Measurements from ENCODE around the gene GNMT.
A peak's percentile ranks its signal among the peaks of the same experiment; 100 is the strongest.

GNMT gene

DNA sequence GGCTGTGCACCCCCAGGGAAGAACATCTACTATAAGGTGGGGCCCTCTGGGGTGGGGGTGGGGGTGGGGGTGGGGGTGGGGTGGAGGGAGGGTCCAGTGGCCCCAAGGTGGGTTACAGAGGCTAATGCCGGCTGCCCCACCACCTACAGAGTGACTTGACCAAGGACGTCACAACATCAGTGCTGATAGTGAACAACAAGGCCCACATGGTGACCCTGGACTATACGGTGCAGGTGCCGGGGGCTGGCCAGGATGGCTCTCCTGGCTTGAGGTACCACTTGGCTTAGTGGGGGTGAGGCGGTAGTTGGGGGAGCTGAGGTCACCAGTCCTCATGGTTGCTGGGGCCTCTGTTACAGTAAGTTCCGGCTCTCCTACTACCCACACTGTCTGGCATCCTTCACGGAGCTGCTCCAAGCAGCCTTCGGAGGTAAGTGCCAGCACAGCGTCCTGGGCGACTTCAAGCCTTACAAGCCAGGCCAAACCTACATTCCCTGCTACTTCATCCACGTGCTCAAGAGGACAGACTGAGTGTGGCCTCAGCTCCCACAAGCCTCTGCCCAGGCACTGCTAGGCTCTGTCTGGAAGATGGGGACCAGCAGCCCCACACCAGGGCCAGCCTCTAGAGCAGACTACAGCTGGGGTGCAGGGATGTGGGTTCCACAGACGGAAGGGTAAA lies 2.8 kb downstream of the GNMT start:
- H3K4me1 ChIP-seq (ENCODE audit: low read length), result no peaks in the 10 kb centered on the region
- no peak overlapping the region for H3K27ac ChIP-seq (ENCODE audit: low read length)
- TF ChIP-seq EZH2phosphoT487 (IDR thresholded peaks at IDR 0.05; ENCODE audit: low read depth), result no peak
- TF ChIP-seq, protein P1, sequence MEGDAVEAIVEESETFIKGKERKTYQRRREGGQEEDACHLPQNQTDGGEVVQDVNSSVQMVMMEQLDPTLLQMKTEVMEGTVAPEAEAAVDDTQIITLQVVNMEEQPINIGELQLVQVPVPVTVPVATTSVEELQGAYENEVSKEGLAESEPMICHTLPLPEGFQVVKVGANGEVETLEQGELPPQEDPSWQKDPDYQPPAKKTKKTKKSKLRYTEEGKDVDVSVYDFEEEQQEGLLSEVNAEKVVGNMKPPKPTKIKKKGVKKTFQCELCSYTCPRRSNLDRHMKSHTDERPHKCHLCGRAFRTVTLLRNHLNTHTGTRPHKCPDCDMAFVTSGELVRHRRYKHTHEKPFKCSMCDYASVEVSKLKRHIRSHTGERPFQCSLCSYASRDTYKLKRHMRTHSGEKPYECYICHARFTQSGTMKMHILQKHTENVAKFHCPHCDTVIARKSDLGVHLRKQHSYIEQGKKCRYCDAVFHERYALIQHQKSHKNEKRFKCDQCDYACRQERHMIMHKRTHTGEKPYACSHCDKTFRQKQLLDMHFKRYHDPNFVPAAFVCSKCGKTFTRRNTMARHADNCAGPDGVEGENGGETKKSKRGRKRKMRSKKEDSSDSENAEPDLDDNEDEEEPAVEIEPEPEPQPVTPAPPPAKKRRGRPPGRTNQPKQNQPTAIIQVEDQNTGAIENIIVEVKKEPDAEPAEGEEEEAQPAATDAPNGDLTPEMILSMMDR (IDR thresholded peaks at IDR 0.05; ENCODE audit: low read depth, low read length), result no peak
- no peaks in the 10 kb centered on the region for H3K79me2 ChIP-seq (ENCODE audit: low read length)
- H3K4me3 ChIP-seq (ENCODE audit: low read length), result no peak overlapping the region
- H3K4me2 ChIP-seq (ENCODE audit: low read length), result no peak overlapping the region
- no peaks in the 10 kb centered on the region for H3K36me3 ChIP-seq (replicated peaks; ENCODE audit: low read depth, low read length)
- H2AFZ ChIP-seq (ENCODE audit: low read depth, low read length), result no peak overlapping the region
- H4K20me1 ChIP-seq (ENCODE audit: insufficient read depth, low read length), result no peaks in the 10 kb centered on the region
- no peaks in the 10 kb centered on the region for H3K9me3 ChIP-seq (ENCODE audit: insufficient read depth, low read length)
- no peak overlapping the region for H3K9ac ChIP-seq (ENCODE audit: low read length)
- no peaks in the 10 kb centered on the region for H3K27me3 ChIP-seq (ENCODE audit: low read depth, low read length)

DNA sequence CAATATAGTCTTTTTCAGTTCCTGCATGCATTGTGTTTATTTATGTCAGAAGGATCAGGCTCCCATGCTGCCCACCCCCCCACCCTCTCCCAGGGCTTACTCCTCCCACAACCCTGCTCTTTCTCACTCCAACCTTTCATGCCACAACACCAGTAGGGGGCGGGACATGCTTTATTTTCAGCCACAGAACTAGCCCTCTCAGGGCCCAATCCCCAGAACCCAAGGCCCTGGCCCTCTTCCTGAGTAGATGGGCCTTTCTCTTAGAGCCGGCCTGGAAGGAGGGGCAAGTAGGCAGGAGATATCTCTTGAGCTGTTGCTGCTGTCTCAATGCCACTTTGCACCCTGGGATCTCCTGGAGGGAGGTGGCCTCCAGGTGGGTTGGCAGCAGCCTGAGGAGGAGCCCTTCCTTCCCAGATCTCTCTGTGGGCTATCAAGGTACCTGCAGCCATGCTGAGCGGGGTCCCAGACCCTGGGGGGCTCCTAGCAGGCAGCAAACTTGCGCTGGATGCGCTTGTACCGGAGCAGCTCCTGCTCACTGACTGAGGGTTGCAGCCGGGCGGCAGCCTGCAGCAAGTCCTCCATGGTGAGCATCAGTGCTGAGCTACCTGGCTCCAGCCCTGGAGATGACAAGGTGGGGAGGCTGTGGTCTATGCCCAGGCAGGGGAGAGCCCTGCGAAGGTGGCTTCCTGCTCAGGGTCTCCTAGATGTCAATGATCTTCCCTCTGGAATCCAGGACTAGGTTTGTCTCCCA lies 3.5 kb downstream of the GNMT start:
- TF ChIP-seq EZH2phosphoT487 (IDR thresholded peaks at IDR 0.05; ENCODE audit: low read depth), result no peak
- TF ChIP-seq, protein P1 (IDR thresholded peaks at IDR 0.05; ENCODE audit: low read depth, low read length), result peak; percentile 53
- no peaks in the 10 kb centered on the region for H3K9me3 ChIP-seq (ENCODE audit: insufficient read depth, low read length)
- no peak overlapping the region for H3K9ac ChIP-seq (ENCODE audit: low read length)
- no peak overlapping the region for H3K4me2 ChIP-seq (ENCODE audit: low read length)
- no peaks in the 10 kb centered on the region for H4K20me1 ChIP-seq (ENCODE audit: insufficient read depth, low read length)
- no peak overlapping the region for H3K4me3 ChIP-seq (ENCODE audit: low read length)
- no peaks in the 10 kb centered on the region for H3K79me2 ChIP-seq (ENCODE audit: low read length)
- H3K27me3 ChIP-seq (ENCODE audit: low read depth, low read length), result no peaks in the 10 kb centered on the region
- H2AFZ ChIP-seq (ENCODE audit: low read depth, low read length), result no peak overlapping the region
- no peaks in the 10 kb centered on the region for H3K36me3 ChIP-seq (replicated peaks; ENCODE audit: low read depth, low read length)
- H3K27ac ChIP-seq (ENCODE audit: low read length), result no peak overlapping the region
- no peaks in the 10 kb centered on the region for H3K4me1 ChIP-seq (ENCODE audit: low read length)

DNA sequence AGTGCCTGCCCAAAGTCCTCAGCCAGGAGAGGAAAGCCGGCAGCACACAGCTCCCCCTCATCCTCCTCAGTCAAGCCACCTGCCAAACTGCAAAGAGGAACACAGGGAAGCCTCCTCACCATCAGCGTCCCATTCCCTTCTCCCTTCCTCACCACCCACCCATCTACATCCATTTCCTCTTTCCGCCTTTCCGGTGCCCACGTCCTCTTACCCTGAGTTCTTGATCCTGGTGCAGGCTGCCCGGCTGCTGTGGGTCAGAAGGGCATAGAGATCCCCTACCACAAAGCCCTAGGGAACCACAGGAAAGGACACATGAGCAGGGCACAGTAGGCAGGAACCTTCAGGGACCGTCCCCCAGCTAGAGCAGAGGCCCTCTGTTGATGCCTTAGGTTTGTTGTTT lies 6.0 kb downstream of the GNMT start:
- Histone ChIP-seq H3K4me1 (ENCODE audit: low read length) (no peaks in the 10 kb centered on the region), H2AFZ (ENCODE audit: low read depth, low read length) (no peak overlapping the region), H3K4me2 (ENCODE audit: low read length) (no peak overlapping the region), H3K4me3 (ENCODE audit: low read length) (no peak overlapping the region), H4K20me1 (ENCODE audit: insufficient read depth, low read length) (no peaks in the 10 kb centered on the region), H3K27ac (ENCODE audit: low read length) (no peak overlapping the region), H3K9me3 (ENCODE audit: insufficient read depth, low read length) (no peaks in the 10 kb centered on the region), H3K79me2 (ENCODE audit: low read length) (no peaks in the 10 kb centered on the region), H3K27me3 (ENCODE audit: low read depth, low read length) (no peaks in the 10 kb centered on the region), H3K36me3 (replicated peaks; ENCODE audit: low read depth, low read length) (no peaks in the 10 kb centered on the region), H3K9ac (ENCODE audit: low read length) (no peak overlapping the region)
- TF ChIP-seq, protein P1 (IDR thresholded peaks at IDR 0.05; ENCODE audit: low read depth, low read length), result no peak
- no peak for TF ChIP-seq EZH2phosphoT487 (IDR thresholded peaks at IDR 0.05; ENCODE audit: low read depth)

DNA sequence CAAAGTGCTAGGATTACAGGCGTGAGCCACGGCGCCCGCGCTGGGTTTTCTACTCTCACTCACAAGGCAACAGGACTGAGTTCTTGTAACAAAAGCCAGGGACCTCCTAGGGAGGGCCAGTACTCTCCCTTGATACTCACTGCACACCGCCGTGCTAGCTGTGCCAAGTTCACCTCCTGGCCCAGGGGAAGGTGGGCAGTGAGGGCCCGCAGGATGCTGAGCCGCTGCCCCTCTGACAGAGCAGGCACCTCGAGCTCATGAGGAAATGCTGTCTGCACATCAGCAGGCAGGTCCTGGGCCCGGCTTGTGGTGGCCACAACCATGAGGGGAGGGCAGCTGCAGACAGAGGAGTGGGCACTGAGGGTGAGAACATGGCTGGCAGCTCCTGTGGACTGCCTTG lies 6.7 kb downstream of the GNMT start:
- no peaks in the 10 kb centered on the region for H3K79me2 ChIP-seq (ENCODE audit: low read length)
- H3K9me3 ChIP-seq (ENCODE audit: insufficient read depth, low read length), result no peaks in the 10 kb centered on the region
- H3K36me3 ChIP-seq (replicated peaks; ENCODE audit: low read depth, low read length), result no peaks in the 10 kb centered on the region

More for the DNA sequence above, 6.7 kb downstream of the GNMT start:
- H3K4me2 ChIP-seq (ENCODE audit: low read length), result no peak overlapping the region
- TF ChIP-seq EZH2phosphoT487 (IDR thresholded peaks at IDR 0.05; ENCODE audit: low read depth), result no peak
- TF ChIP-seq, protein P1 (IDR thresholded peaks at IDR 0.05; ENCODE audit: low read depth, low read length), result no peak
- H3K4me3 ChIP-seq (ENCODE audit: low read length), result no peak overlapping the region
- H3K27me3 ChIP-seq (ENCODE audit: low read depth, low read length), result no peaks in the 10 kb centered on the region
- H4K20me1 ChIP-seq (ENCODE audit: insufficient read depth, low read length), result no peaks in the 10 kb centered on the region
- H3K27ac ChIP-seq (ENCODE audit: low read length), result no peak overlapping the region
- no peaks in the 10 kb centered on the region for H3K4me1 ChIP-seq (ENCODE audit: low read length)
- H3K9ac ChIP-seq (ENCODE audit: low read length), result no peak overlapping the region
- no peak overlapping the region for H2AFZ ChIP-seq (ENCODE audit: low read depth, low read length)
